HG03060 (cell line): Measurements from ENCODE around the gene SLC23A2.
"Not testable (repeated sequence)": the region's sequence is repeated elsewhere in the genome, so short reads cannot be mapped to it uniquely, and the experiment has no call there.

ENCODE experiments used
- ATAC-seq: cut with Tn5 transposase; IDR thresholded peaks from one replicate; pipeline ENCODE4 v1.9.1; 2021; ENCODE audit warnings: low read depth, moderate number of reproducible peaks; ENCODE audit not compliant: unreplicated experiment

SLC23A2 gene

GRCh38 chr20:5001174-5002076 is at the start of gene SLC23A2:
TSS of gene SLC23A2 (minus strand) at chr20:5001510. CDS start at chr20:4932562, 68,948 bp downstream.
- no peak for ATAC-seq

- ATAC-seq: no peak
Observed at GRCh38 chr20:5046656-5047339, 45.5 kb upstream of the SLC23A2 start.

GRCh38 chr20:5045906-5046305 is 44.6 kb upstream of the SLC23A2 start:
- ATAC-seq: no peak

- no peak for ATAC-seq
Observed at GRCh38 chr20:5044075-5044620, 42.8 kb upstream of the SLC23A2 start.

GRCh38 chr20:5041433-5041832 is 40.1 kb upstream of the SLC23A2 start:
- no peak for ATAC-seq

- ATAC-seq: no peak
Observed at GRCh38 chr20:5040345-5040744, 39.0 kb upstream of the SLC23A2 start.

GRCh38 chr20:5039889-5040288 is 38.6 kb upstream of the SLC23A2 start:
- no peak for ATAC-seq

- no peak for ATAC-seq
Observed at GRCh38 chr20:5039255-5039657, 37.9 kb upstream of the SLC23A2 start.

- no peak for ATAC-seq
Observed at GRCh38 chr20:5036828-5037227, 35.5 kb upstream of the SLC23A2 start.

- ATAC-seq: not testable (repeated sequence)
Observed at GRCh38 chr20:5035518-5035917, 34.2 kb upstream of the SLC23A2 start.

GRCh38 chr20:5033566-5033965 is 32.3 kb upstream of the SLC23A2 start:
- no peak for ATAC-seq

- not testable (repeated sequence) for ATAC-seq
Observed at GRCh38 chr20:5031701-5032100, 30.4 kb upstream of the SLC23A2 start.

- ATAC-seq: no peak
Observed at GRCh38 chr20:5031206-5031557, 29.9 kb upstream of the SLC23A2 start.

- no peak for ATAC-seq
Observed at GRCh38 chr20:5030348-5031205, 29.3 kb upstream of the SLC23A2 start.

GRCh38 chr20:5028258-5029059 is 27.1 kb upstream of the SLC23A2 start:
- ATAC-seq: not testable (repeated sequence)

- ATAC-seq: no peak
Observed at GRCh38 chr20:5024982-5025381, 23.7 kb upstream of the SLC23A2 start.

- ATAC-seq: no peak
Observed at GRCh38 chr20:5024103-5024502, 22.8 kb upstream of the SLC23A2 start.

GRCh38 chr20:5023171-5023570 is 21.9 kb upstream of the SLC23A2 start:
- not testable (repeated sequence) for ATAC-seq

- ATAC-seq: no peak
Observed at GRCh38 chr20:5020760-5021159, 19.4 kb upstream of the SLC23A2 start.
